Thyroid gland (tissue), 4 donors: Measurements from ENCODE around the gene HYDIN. TPM values are rescaled to one million over a fixed set of nuclear protein-coding genes. Genes with fewer than 3 reads are reported as not detected.

Source experiments
- DNase-seq, 2 donors: peaks; one replicate each; pipeline ENCODE4 v3.0.0-alpha.2; 2019
- H3K27ac ChIP-seq, 3 donors: fragments of 200-600 bp; sonication (generic); 1 replicate in 2 of 3; 2 replicates in 1 of 3; pipeline ENCODE4 v1.5.1; 2016 to 2019; ENCODE audit warnings: mild to moderate bottlenecking in 1 of 3, moderate library complexity in 1 of 3
- H3K27me3 ChIP-seq: fragments of 200-600 bp; sonication (generic); one replicate; pipeline ENCODE4 v1.5.1; 2019
- H3K36me3 ChIP-seq, 2 donors: fragments of 200-600 bp; sonication (generic); one replicate each; pipeline ENCODE4 v1.5.1; 2016 to 2019
- H3K4me1 ChIP-seq, 2 donors: fragments of 200-600 bp; sonication (generic); one replicate each; pipeline ENCODE4 v1.5.1; 2017 to 2019
- H3K4me3 ChIP-seq, 3 donors: fragments of 200-600 bp; sonication (generic); replicated peaks in 1 of 3; 1 replicate in 2 of 3; 2 replicates in 1 of 3; pipeline ENCODE4 v1.5.1; 2016; ENCODE audit warnings: mild to moderate bottlenecking in 1 of 3
- H3K9me3 ChIP-seq: fragments of 200-600 bp; sonication (generic); one replicate; pipeline ENCODE4 v1.5.1; 2017
- POLR2A ChIP-seq, 2 donors: fragments of 450-650 bp; IDR thresholded peaks; one replicate each; pipeline ENCODE4 v1.6.1; 2017; ENCODE audit warnings: antibody characterized with exemption in 2 of 2, mild to moderate bottlenecking in 2 of 2, moderate library complexity in 1 of 2
- WGBS, 2 donors: methylation state at CpG; one replicate each; pipeline ENCODE4 v1.1.5; 2017; 5-methylcytosine and 5-hydroxymethylcytosine counted together
- intact Hi-C: fragments of 100-400 bp; cut with DNase I; formaldehyde crosslinking; loops from one replicate; pipeline ENCODE4 v1.15.1; 2023
- total RNA-seq, 4 donors: library from RNA; depleted of rRNA; stranded (reverse); fragments of >200 nt; gene quantifications; one replicate each; pipeline ENCODE4 v1.2.3, GENCODE V29; 2016
- TF ChIP-seq, protein P1 (sequence below), 6 experiments: fragments of 200-600 bp in 3 of 6; fragments of 450-650 bp in 3 of 6; sonication (generic) in 3 of 6; IDR thresholded peaks; one replicate each; pipeline ENCODE4 v1.5.1; 2016 to 2019; ENCODE audit warnings: antibody characterized with exemption in 6 of 6, mild to moderate bottlenecking in 2 of 6, inconsistent platforms in 1 of 6, moderate library complexity in 1 of 6

HYDIN gene
- total RNA-seq, 4 donors from 2014 or later, result 10.1 to 26.3 (median 21.3) TPM

DNA sequence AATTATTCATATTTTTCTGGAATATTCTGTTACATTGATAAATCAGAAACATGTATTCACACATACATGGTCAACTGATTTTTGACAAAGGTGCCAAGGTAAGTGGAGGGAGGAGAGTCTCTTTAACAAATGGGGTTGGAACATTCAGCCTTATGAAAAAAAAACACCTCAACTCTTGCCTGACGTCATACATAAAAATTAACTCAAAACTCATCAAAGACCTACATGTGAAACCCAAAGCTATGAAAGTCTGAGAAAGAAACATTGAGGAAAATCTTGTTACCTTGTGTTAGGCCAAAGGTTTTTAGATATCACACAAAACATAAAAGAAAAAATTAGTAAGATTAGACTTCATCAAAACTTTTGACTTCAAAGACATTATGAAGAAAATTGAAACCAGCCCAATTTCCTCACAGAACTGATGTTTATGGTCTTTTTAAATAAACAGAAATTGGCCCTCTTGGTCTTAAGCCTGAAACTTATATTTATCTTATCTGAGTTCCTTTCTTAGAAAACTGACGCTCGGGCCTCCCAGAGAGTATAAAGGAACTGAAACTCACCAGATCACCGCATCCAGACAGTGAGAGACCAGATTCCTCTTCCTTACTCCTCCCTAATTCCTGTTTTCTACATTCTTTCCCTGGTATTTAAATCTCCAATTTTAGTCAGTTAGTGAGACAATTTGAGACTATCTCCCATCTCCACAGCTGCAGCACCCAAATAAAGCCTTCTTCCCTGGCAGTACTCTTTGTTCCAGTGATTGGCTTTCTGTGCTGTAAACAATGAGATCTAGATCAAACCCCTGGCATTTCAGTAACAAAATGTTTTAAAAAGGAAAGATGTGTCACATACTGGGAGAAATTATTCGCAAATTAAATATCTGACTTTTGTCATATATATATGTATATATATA, 4.0 kb downstream of the HYDIN start:
- intact Hi-C loops, result no loop called here
- H3K36me3 ChIP-seq, result no peaks in the 10 kb centered on the region
- H3K4me1 ChIP-seq, result peaks cover 0 to 5% of the 10 kb centered on the region in 2 donors
- H3K9me3 ChIP-seq, result no peaks in the 10 kb centered on the region
- no peak overlapping the region for H3K27ac ChIP-seq
- WGBS, 2 donors, result 85 to 91% methylated on average over 5 of the region's 5 CpGs
- DNase-seq, result no peak
- no peaks in the 10 kb centered on the region for H3K27me3 ChIP-seq
- TF ChIP-seq POLR2A (IDR thresholded peaks at IDR 0.05), result no peak
- TF ChIP-seq, protein P1, sequence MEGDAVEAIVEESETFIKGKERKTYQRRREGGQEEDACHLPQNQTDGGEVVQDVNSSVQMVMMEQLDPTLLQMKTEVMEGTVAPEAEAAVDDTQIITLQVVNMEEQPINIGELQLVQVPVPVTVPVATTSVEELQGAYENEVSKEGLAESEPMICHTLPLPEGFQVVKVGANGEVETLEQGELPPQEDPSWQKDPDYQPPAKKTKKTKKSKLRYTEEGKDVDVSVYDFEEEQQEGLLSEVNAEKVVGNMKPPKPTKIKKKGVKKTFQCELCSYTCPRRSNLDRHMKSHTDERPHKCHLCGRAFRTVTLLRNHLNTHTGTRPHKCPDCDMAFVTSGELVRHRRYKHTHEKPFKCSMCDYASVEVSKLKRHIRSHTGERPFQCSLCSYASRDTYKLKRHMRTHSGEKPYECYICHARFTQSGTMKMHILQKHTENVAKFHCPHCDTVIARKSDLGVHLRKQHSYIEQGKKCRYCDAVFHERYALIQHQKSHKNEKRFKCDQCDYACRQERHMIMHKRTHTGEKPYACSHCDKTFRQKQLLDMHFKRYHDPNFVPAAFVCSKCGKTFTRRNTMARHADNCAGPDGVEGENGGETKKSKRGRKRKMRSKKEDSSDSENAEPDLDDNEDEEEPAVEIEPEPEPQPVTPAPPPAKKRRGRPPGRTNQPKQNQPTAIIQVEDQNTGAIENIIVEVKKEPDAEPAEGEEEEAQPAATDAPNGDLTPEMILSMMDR (IDR thresholded peaks at IDR 0.05), result no peak
- no peak overlapping the region for H3K4me3 ChIP-seq

- intact Hi-C loops, result no loop called here
- H3K4me3 ChIP-seq, result no peak overlapping the region
- DNase-seq, result no peak
- no peaks in the 10 kb centered on the region for H3K9me3 ChIP-seq
- no peak for TF ChIP-seq POLR2A (IDR thresholded peaks at IDR 0.05)
- TF ChIP-seq, protein P1 (IDR thresholded peaks at IDR 0.05), result no peak
- no peaks in the 10 kb centered on the region for H3K27me3 ChIP-seq
- WGBS, 2 donors, result 91 to 97% methylated on average over 3 of the region's 3 CpGs
- no peaks in the 10 kb centered on the region for H3K4me1 ChIP-seq
- H3K27ac ChIP-seq, result no peak overlapping the region
- H3K36me3 ChIP-seq, result no peaks in the 10 kb centered on the region
Observed at GRCh38 chr16:71225145-71225544, 5.4 kb downstream of the HYDIN start.

GRCh38 chr16:71218306-71218963, 12.1 kb downstream of the HYDIN start:
- WGBS, 2 donors, result 71 to 82% methylated on average over 4 of the region's 4 CpGs
- no peaks in the 10 kb centered on the region for H3K27me3 ChIP-seq
- intact Hi-C loops, result no loop called here
- H3K9me3 ChIP-seq, result no peaks in the 10 kb centered on the region
- H3K27ac ChIP-seq, result no peak overlapping the region
- no peak for DNase-seq
- no peaks in the 10 kb centered on the region for H3K36me3 ChIP-seq
- TF ChIP-seq, protein P1 (IDR thresholded peaks at IDR 0.05), result no peak
- no peak for TF ChIP-seq POLR2A (IDR thresholded peaks at IDR 0.05)
- no peak overlapping the region for H3K4me3 ChIP-seq
- H3K4me1 ChIP-seq, result peaks cover 3 to 7% of the 10 kb centered on the region in 2 donors

DNA sequence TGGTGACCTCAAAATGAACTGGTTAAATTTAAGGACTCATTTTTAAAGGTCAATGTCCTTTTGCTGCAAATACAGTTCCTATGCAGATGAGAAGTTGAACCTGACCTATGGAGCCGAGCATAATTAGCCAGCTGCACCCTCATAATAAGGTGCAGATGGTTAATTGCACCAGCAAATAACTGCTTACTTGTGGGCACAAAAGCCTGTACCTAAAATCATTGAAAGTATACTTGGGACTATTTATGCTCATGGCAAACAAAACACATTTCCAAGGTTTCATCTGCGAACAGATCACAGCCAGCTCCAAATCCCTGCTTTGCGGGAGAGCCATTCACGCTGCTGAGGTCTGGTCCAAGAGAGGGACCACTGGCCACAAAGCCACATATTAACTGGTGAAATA, 13.0 kb downstream of the HYDIN start:
- no peak for DNase-seq
- Histone ChIP-seq H3K27me3 (no peaks in the 10 kb centered on the region), H3K4me1 (peaks cover 3 to 7% of the 10 kb centered on the region in 2 donors), H3K4me3 (no peak overlapping the region), H3K27ac (no peak overlapping the region), H3K9me3 (no peaks in the 10 kb centered on the region), H3K36me3 (no peaks in the 10 kb centered on the region)
- TF ChIP-seq, protein P1 (IDR thresholded peaks at IDR 0.05), result no peak
- no peak for TF ChIP-seq POLR2A (IDR thresholded peaks at IDR 0.05)
- intact Hi-C loops, result no loop called here
- WGBS, 2 donors, result 88 to 97% methylated on average over 4 of the region's 4 CpGs

DNA sequence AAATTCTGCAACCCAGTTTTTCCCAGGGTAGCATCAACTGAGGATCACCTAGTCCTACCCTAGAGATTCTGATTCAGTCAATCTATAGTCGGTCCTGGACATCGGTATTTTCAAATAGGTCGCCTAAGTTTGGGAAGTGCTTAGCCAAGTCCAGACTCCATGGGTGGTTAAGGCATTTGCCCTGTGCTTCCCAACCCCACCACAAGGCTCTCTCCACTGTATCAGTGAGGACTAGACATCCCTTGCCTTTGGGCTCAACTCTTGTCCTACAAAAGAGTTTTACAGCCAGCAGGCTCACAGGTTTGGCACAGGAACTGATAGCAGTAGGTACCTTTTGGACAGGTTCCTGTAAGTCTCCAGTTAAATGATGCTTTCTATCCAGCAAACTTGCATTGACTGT, 13.8 kb downstream of the HYDIN start:
- H3K4me3 ChIP-seq, result no peak overlapping the region
- H3K36me3 ChIP-seq, result no peaks in the 10 kb centered on the region
- no peaks in the 10 kb centered on the region for H3K27me3 ChIP-seq
- H3K9me3 ChIP-seq, result no peaks in the 10 kb centered on the region
- TF ChIP-seq, protein P1 (IDR thresholded peaks at IDR 0.05), result no peak
- no peak for TF ChIP-seq POLR2A (IDR thresholded peaks at IDR 0.05)
- intact Hi-C loops, result no loop called here
- no peak overlapping the region for H3K27ac ChIP-seq
- WGBS, 2 donors, result 91 to 93% methylated on average over 3 of the region's 3 CpGs
- no peak for DNase-seq
- peaks cover 3 to 7% of the 10 kb centered on the region in 2 donors for H3K4me1 ChIP-seq
